ENCODE measurements around the gene SPINK6.

Gene SPINK6

GRCh38 chr5:148209151-148209770, 6.4 kb downstream of the SPINK6 start:
- TF ChIP-seq, protein P1, sequence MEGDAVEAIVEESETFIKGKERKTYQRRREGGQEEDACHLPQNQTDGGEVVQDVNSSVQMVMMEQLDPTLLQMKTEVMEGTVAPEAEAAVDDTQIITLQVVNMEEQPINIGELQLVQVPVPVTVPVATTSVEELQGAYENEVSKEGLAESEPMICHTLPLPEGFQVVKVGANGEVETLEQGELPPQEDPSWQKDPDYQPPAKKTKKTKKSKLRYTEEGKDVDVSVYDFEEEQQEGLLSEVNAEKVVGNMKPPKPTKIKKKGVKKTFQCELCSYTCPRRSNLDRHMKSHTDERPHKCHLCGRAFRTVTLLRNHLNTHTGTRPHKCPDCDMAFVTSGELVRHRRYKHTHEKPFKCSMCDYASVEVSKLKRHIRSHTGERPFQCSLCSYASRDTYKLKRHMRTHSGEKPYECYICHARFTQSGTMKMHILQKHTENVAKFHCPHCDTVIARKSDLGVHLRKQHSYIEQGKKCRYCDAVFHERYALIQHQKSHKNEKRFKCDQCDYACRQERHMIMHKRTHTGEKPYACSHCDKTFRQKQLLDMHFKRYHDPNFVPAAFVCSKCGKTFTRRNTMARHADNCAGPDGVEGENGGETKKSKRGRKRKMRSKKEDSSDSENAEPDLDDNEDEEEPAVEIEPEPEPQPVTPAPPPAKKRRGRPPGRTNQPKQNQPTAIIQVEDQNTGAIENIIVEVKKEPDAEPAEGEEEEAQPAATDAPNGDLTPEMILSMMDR (IDR thresholded peaks at IDR 0.05), result no peak
- no peak overlapping the region for H3K4me2 ChIP-seq (ENCODE audit: low read length)
- no peaks in the 10 kb centered on the region for H3K79me2 ChIP-seq
- no peaks in the 10 kb centered on the region for H3K4me1 ChIP-seq
- H3K27ac ChIP-seq, result no peak overlapping the region
- H2AFZ ChIP-seq, result no peak overlapping the region
- no peaks in the 10 kb centered on the region for H3K36me3 ChIP-seq (ENCODE audit: control insufficient read depth, insufficient read depth, low read length)
- no peak overlapping the region for H3K9ac ChIP-seq
- no peak overlapping the region for H3K4me3 ChIP-seq (ENCODE audit: low read depth, low read length)
- H3K9me3 ChIP-seq (ENCODE audit: control insufficient read depth, low read length), result no peaks in the 10 kb centered on the region
- H3K27me3 ChIP-seq (ENCODE audit: control insufficient read depth, insufficient read depth, low read length), result no peaks in the 10 kb centered on the region

DNA sequence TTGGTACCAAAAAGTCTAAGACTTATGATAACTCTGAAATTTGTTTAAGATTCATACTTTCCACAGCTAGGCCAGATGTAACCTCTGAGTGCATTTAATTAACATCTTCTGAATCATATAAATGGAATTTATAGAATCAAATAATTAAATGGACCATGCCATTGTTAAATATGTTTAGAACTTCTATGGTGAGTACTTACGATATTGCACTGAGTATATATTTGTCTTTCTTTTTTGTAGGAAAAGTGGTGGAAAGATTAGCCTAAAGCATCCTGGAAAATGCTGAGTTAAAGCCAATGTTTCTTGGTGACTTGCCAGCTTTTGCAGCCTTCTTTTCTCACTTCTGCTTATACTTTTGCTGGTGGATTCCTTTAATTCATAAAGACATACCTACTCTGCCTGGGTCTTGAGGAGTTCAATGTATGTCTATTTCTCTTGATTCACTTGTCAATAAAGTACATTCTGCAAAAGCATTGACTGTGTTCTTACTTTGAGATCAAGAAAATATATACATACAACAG, 11.9 kb downstream of the SPINK6 start:
- H3K27ac ChIP-seq, result no peak overlapping the region
- TF ChIP-seq, protein P1 (IDR thresholded peaks at IDR 0.05), result no peak
- no peaks in the 10 kb centered on the region for H3K36me3 ChIP-seq (ENCODE audit: control insufficient read depth, insufficient read depth, low read length)
- H3K4me2 ChIP-seq (ENCODE audit: low read length), result no peak overlapping the region
- no peaks in the 10 kb centered on the region for H3K27me3 ChIP-seq (ENCODE audit: control insufficient read depth, insufficient read depth, low read length)
- no peaks in the 10 kb centered on the region for H3K9me3 ChIP-seq (ENCODE audit: control insufficient read depth, low read length)
- H3K4me1 ChIP-seq, result no peaks in the 10 kb centered on the region
- no peak overlapping the region for H2AFZ ChIP-seq
- no peaks in the 10 kb centered on the region for H3K79me2 ChIP-seq
- no peak overlapping the region for H3K4me3 ChIP-seq (ENCODE audit: low read depth, low read length)
- H3K9ac ChIP-seq, result no peak overlapping the region

GRCh38 chr5:148221508-148221907, 18.7 kb downstream of the SPINK6 start:
- no peaks in the 10 kb centered on the region for H3K27me3 ChIP-seq (ENCODE audit: control insufficient read depth, insufficient read depth, low read length)
- no peak overlapping the region for H2AFZ ChIP-seq
- no peaks in the 10 kb centered on the region for H3K4me1 ChIP-seq
- no peak overlapping the region for H3K27ac ChIP-seq
- no peaks in the 10 kb centered on the region for H3K79me2 ChIP-seq
- TF ChIP-seq, protein P1 (IDR thresholded peaks at IDR 0.05), result no peak
- no peak overlapping the region for H3K4me3 ChIP-seq (ENCODE audit: low read depth, low read length)
- H3K9me3 ChIP-seq (ENCODE audit: control insufficient read depth, low read length), result no peaks in the 10 kb centered on the region
- no peaks in the 10 kb centered on the region for H3K36me3 ChIP-seq (ENCODE audit: control insufficient read depth, insufficient read depth, low read length)
- H3K9ac ChIP-seq, result no peak overlapping the region
- H3K4me2 ChIP-seq (ENCODE audit: low read length), result no peak overlapping the region

GRCh38 chr5:148224117-148224742, 21.4 kb downstream of the SPINK6 start:
- H3K27me3 ChIP-seq (ENCODE audit: control insufficient read depth, insufficient read depth, low read length), result no peaks in the 10 kb centered on the region
- H3K4me3 ChIP-seq (ENCODE audit: low read depth, low read length), result no peak overlapping the region
- H3K9ac ChIP-seq, result no peak overlapping the region
- no peaks in the 10 kb centered on the region for H3K4me1 ChIP-seq
- H3K4me2 ChIP-seq (ENCODE audit: low read length), result no peak overlapping the region
- H3K79me2 ChIP-seq, result no peaks in the 10 kb centered on the region
- TF ChIP-seq, protein P1 (IDR thresholded peaks at IDR 0.05), result no peak
- H3K36me3 ChIP-seq (ENCODE audit: control insufficient read depth, insufficient read depth, low read length), result no peaks in the 10 kb centered on the region
- H3K9me3 ChIP-seq (ENCODE audit: control insufficient read depth, low read length), result no peaks in the 10 kb centered on the region
- H3K27ac ChIP-seq, result no peak overlapping the region
- H2AFZ ChIP-seq, result no peak overlapping the region

Measured in parathyroid adenoma (tissue), 2 donors.